Neutrophil (primary cell): ENCODE results near the gene SLC25A6.
"Not testable (repeated sequence)": the region's sequence is repeated elsewhere in the genome, so short reads cannot be mapped to it uniquely, and the experiment has no call there.

Source experiments
- H3K27ac ChIP-seq: fragments of 200-600 bp; sonication (generic); 2 replicates; pipeline ENCODE4 v1.5.1; 2016; ENCODE audit warnings: mild to moderate bottlenecking, moderate library complexity
- H3K27me3 ChIP-seq: fragments of 200-600 bp; sonication (generic); 2 replicates; pipeline ENCODE4 v1.6.0; 2016; ENCODE audit warnings: mild to moderate bottlenecking
- H3K36me3 ChIP-seq: fragments of 200-600 bp; sonication (generic); 2 replicates; pipeline ENCODE4 v1.5.1; 2017
- H3K4me1 ChIP-seq, 2 experiments: fragments of 200-600 bp in 1 of 2; sonication (generic) in 1 of 2; 1 replicate in 1 of 2; 2 replicates in 1 of 2; pipeline versions ENCODE4 v1.5.1 to v1.6.1; 2013 to 2016; ENCODE audit warnings: low read depth in 1 of 2, low read length in 1 of 2, mild to moderate bottlenecking in 1 of 2, moderate library complexity in 1 of 2; ENCODE audit not compliant: control insufficient read depth in 1 of 2, insufficient read depth in 1 of 2
- H3K4me3 ChIP-seq, 2 experiments: fragments of 200-600 bp in 1 of 2; sonication (generic) in 1 of 2; 1 replicate in 1 of 2; 2 replicates in 1 of 2; pipeline ENCODE4 v1.5.1; 2013 to 2016; ENCODE audit warnings: low read depth in 1 of 2, low read length in 1 of 2, mild to moderate bottlenecking in 1 of 2, moderate library complexity in 1 of 2
- H3K9me3 ChIP-seq: fragments of 200-600 bp; sonication (generic); 2 replicates; pipeline ENCODE4 v1.5.1; 2016
- TF ChIP-seq, protein P1 (sequence below): fragments of 200-600 bp; sonication (generic); IDR thresholded peaks from 2 replicates; pipeline ENCODE4 v1.5.1; 2016; ENCODE audit warnings: antibody characterized with exemption

The SLC25A6 gene

DNA sequence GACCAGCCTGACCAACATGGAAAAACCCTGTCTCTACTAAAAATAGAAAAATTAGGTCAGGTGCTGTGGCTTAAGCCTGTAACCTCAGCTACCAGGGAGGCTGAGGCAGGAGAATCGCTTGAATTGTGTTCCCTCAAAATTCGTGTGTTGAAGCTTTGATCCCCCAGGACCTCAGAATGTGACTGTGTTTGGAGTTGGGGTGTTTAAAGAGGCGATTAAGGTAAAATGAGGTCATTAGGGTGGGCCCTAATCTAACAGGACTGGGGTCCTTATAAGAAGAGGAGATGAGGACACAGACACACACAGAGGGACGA lies 23.6 kb downstream of the SLC25A6 start:
- H3K27me3 ChIP-seq, result no peaks in the 10 kb centered on the region
- no peaks in the 10 kb centered on the region for H3K9me3 ChIP-seq
- H3K4me3 ChIP-seq, result no peak overlapping the region
- TF ChIP-seq, protein P1, sequence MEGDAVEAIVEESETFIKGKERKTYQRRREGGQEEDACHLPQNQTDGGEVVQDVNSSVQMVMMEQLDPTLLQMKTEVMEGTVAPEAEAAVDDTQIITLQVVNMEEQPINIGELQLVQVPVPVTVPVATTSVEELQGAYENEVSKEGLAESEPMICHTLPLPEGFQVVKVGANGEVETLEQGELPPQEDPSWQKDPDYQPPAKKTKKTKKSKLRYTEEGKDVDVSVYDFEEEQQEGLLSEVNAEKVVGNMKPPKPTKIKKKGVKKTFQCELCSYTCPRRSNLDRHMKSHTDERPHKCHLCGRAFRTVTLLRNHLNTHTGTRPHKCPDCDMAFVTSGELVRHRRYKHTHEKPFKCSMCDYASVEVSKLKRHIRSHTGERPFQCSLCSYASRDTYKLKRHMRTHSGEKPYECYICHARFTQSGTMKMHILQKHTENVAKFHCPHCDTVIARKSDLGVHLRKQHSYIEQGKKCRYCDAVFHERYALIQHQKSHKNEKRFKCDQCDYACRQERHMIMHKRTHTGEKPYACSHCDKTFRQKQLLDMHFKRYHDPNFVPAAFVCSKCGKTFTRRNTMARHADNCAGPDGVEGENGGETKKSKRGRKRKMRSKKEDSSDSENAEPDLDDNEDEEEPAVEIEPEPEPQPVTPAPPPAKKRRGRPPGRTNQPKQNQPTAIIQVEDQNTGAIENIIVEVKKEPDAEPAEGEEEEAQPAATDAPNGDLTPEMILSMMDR, result no peak
- no peak overlapping the region for H3K27ac ChIP-seq
- H3K36me3 ChIP-seq, result peaks cover 4% of the 10 kb centered on the region
- H3K4me1 ChIP-seq, result no peaks in the 10 kb centered on the region

DNA sequence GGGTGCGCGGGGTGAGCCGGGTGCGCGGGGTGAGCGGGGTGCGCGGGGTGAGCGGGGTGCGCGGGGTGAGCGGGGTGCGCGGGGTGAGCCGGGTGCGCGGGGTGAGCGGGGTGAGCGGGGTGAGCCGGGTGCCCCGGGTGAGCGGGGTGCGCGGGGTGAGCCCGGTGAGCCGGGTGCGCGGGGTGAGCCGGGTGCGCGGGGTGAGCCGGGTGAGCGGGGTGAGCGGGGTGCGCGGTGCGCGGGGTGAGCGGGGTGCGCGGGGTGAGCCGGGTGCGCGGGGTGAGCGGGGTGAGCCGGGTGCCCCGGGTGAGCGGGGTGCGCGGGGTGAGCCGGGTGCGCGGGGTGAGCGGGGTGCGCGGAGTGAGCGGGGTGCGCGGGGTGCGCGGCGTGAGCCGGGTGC lies 25.6 kb downstream of the SLC25A6 start:
- not testable (repeated sequence) for H3K36me3 ChIP-seq, H3K4me3 ChIP-seq, H3K9me3 ChIP-seq

DNA sequence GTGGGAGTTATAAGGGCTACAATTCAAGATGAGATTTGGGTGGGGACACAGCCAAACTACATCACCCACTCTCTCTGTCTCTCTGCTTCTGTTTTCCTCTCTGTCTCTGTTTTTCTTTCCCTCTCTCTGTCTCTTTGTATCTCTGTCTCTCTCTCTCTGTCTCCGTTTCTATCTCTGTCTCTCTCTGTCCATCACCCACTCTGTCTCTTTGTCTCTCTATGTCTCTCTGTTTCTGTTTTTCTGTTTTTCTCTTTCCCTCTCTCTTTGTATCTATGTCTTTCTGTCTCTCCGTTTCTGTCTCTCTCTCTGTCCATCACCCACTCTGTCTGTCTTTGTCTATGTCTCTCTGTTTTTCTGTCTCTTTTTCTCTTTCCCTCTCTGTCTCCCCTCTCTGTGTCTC lies 30.0 kb downstream of the SLC25A6 start:
- Histone ChIP-seq H3K4me3 (no peak overlapping the region), H3K9me3 (peaks cover 5% of the 10 kb centered on the region)

More for the DNA sequence above, 25.6 kb downstream of the SLC25A6 start:
- H3K27ac ChIP-seq, H3K27me3 ChIP-seq, H3K4me1 ChIP-seq: not testable (repeated sequence)

DNA sequence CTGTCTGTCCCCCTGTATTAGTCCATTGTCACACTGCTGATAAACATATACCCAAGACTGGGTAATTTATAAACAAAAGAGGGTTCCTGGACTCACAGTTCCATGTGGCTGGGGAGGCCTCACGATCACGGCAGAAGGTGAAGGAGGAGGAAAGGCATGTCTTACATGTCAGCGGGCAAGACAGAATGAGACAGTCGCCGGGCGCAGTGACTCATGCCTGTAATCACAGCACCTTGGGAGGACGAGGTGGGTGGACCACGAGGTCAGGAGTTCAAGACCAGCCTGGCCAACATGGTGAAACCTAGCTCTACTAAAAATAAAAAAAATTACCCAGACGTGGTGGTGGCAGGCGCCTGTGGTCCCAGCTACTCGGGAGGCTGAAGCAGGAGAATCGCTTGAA lies 30.6 kb downstream of the SLC25A6 start:
- Histone ChIP-seq H3K27ac (no peak overlapping the region), H3K4me3 (no peak overlapping the region), H3K9me3 (peaks cover 5% of the 10 kb centered on the region), H3K36me3 (peaks cover 8% of the 10 kb centered on the region), H3K27me3 (no peaks in the 10 kb centered on the region), H3K4me1 (no peaks in the 10 kb centered on the region)
- TF ChIP-seq, protein P1, result no peak

More for the DNA sequence above, 30.0 kb downstream of the SLC25A6 start:
- Histone ChIP-seq H3K36me3 (peaks cover 8% of the 10 kb centered on the region), H3K4me1 (no peaks in the 10 kb centered on the region), H3K27ac (no peak overlapping the region), H3K27me3 (no peaks in the 10 kb centered on the region)
- TF ChIP-seq, protein P1, result no peak

DNA sequence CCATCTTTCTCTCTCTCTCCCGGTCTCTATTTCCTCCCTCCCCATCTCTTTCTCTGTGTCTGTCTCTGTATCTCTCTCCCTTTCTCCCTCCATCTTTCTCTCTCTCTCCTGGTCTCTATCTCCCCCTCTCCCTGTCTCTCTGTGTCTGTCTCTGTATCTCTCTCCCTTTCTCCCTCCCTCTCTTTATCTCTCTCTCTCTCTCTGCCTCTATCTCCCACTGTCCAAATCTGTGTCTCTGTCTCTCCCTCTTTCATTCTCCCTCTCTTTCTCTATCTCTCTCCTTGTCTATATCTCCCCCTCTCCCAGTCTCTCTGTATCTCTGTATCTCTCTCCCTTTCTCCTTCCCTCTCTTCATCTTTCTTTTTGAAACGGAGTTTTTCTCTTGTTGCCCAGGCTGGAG lies 31.7 kb downstream of the SLC25A6 start:
- TF ChIP-seq, protein P1, result no peak
- Histone ChIP-seq H3K9me3 (peaks cover 5% of the 10 kb centered on the region), H3K36me3 (peaks cover 8% of the 10 kb centered on the region)

DNA sequence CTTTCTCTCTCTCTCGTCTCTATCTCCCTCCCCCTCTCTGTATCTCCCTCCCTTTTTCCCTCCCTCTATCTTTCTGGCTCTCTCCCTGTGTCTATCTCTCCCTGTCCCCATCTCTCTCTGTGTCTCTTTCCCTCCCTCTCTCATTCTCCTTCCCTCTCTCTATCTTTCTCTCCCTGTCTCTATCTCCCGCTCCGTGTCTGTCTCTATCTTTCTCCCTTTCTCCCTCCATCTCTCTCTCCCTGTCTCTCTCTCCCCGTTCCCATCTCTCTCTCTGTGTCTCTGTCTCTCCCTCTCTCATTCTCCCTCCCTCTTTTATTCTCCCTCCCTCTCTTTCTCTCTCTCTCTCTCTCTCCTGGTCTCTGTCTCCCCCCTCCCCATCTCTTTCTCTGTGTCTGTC lies 32.4 kb downstream of the SLC25A6 start:
- no peaks in the 10 kb centered on the region for H3K4me1 ChIP-seq
- peaks cover 5% of the 10 kb centered on the region for H3K9me3 ChIP-seq
- no peaks in the 10 kb centered on the region for H3K27me3 ChIP-seq
- peaks cover 8% of the 10 kb centered on the region for H3K36me3 ChIP-seq
- no peak overlapping the region for H3K27ac ChIP-seq
- no peak overlapping the region for H3K4me3 ChIP-seq
- TF ChIP-seq, protein P1, result no peak

More for the DNA sequence above, 31.7 kb downstream of the SLC25A6 start:
- H3K27ac ChIP-seq, result no peak overlapping the region
- no peaks in the 10 kb centered on the region for H3K4me1 ChIP-seq
- H3K4me3 ChIP-seq, result no peak overlapping the region
- no peaks in the 10 kb centered on the region for H3K27me3 ChIP-seq
